ENCODE data around the gene APOBEC3F. TPM values are rescaled to one million over a fixed set of nuclear protein-coding genes. Genes with fewer than 3 reads are reported as not detected.
"Not testable (repeated sequence)": the region's sequence is repeated elsewhere in the genome, so short reads cannot be mapped to it uniquely, and the experiment has no call there.

Gene APOBEC3F
- polyA plus RNA-seq = 33.0 TPM

GRCh38 chr22:39040538-39041296 is at the start of gene APOBEC3F:
Gene APOBEC3F, plus strand, starts transcription at chr22:39040864. Its CDS starts 97 bp downstream, at chr22:39040961.
- not testable (repeated sequence) for H3K36me3 Mint-ChIP-seq, H3K9me3 Mint-ChIP-seq, H3K27me3 Mint-ChIP-seq
- Mint-ChIP-seq H3K27ac (peak within 1 kb of the TSS; percentile 83 to 97 (median 96)), H3K4me1 (peaks cover 14 to 28% (median 18%) of the 10 kb centered on the region in 3 donors), H3K4me3 (peak within 1 kb of the TSS; percentile 87 to 96 (median 94))

GRCh38 chr22:38992871-38993371 is 47.7 kb upstream of the APOBEC3F start:
- not testable (repeated sequence) for H3K36me3 Mint-ChIP-seq, H3K9me3 Mint-ChIP-seq
- peaks cover 11 to 27% (median 12%) of the 10 kb centered on the region in 3 donors for H3K4me1 Mint-ChIP-seq

GRCh38 chr22:38996105-38996504 is 44.6 kb upstream of the APOBEC3F start:
- H3K27ac Mint-ChIP-seq = no peak overlapping the region

More at GRCh38 chr22:38992871-38993371, 47.7 kb upstream of the APOBEC3F start:
- H3K27ac Mint-ChIP-seq, H3K27me3 Mint-ChIP-seq, H3K4me3 Mint-ChIP-seq: not testable (repeated sequence)

GRCh38 chr22:38997518-38997917 is 43.1 kb upstream of the APOBEC3F start:
- H3K4me3 Mint-ChIP-seq = no peak overlapping the region
- H3K27me3 Mint-ChIP-seq = peaks cover 14% of the 10 kb centered on the region
- peaks cover 3% of the 10 kb centered on the region for H3K36me3 Mint-ChIP-seq
- H3K4me1 Mint-ChIP-seq = peaks cover 0 to 15% (median 6%) of the 10 kb centered on the region in 3 donors
- no peak overlapping the region for H3K27ac Mint-ChIP-seq
- peaks cover 0 to 5% (median 4%) of the 10 kb centered on the region in 3 donors for H3K9me3 Mint-ChIP-seq

More at GRCh38 chr22:38996105-38996504, 44.6 kb upstream of the APOBEC3F start:
- Mint-ChIP-seq H3K4me3 (no peak overlapping the region), H3K9me3 (peaks cover 0 to 5% (median 4%) of the 10 kb centered on the region in 3 donors), H3K36me3 (peaks cover 3% of the 10 kb centered on the region), H3K4me1 (peaks cover 0 to 15% (median 6%) of the 10 kb centered on the region in 3 donors), H3K27me3 (peaks cover 14% of the 10 kb centered on the region)

- Mint-ChIP-seq H3K4me1 (peaks cover 9 to 19% (median 11%) of the 10 kb centered on the region in 3 donors), H3K9me3 (peaks cover 0 to 2% (median under 1%) of the 10 kb centered on the region in 3 donors), H3K27ac (peak overlapping the region; percentile 35 to 48 (median 39)), H3K27me3 (peaks cover 2% of the 10 kb centered on the region), H3K4me3 (peak overlapping the region in 1 of 4 donors; percentile 90), H3K36me3 (no peaks in the 10 kb centered on the region)
Observed at GRCh38 chr22:39003165-39003638, 37.5 kb upstream of the APOBEC3F start.

- Mint-ChIP-seq H3K27ac (peak overlapping the region in 1 of 3 donors; percentile 59), H3K27me3 (no peaks in the 10 kb centered on the region), H3K4me1 (peaks cover 9 to 22% (median 15%) of the 10 kb centered on the region in 3 donors), H3K9me3 (no peaks in the 10 kb centered on the region), H3K36me3 (no peaks in the 10 kb centered on the region), H3K4me3 (peak overlapping the region in 1 of 4 donors; percentile 45)
Observed at GRCh38 chr22:39007177-39007576, 33.5 kb upstream of the APOBEC3F start.

- H3K27ac Mint-ChIP-seq, H3K27me3 Mint-ChIP-seq, H3K9me3 Mint-ChIP-seq, H3K36me3 Mint-ChIP-seq: not testable (repeated sequence)
- peak overlapping the region in 1 of 4 donors; percentile 45 for H3K4me3 Mint-ChIP-seq
- H3K4me1 Mint-ChIP-seq = peaks cover 4 to 19% (median 15%) of the 10 kb centered on the region in 3 donors
Observed at GRCh38 chr22:39008271-39008850, 32.3 kb upstream of the APOBEC3F start.

- Mint-ChIP-seq H3K27ac (peak overlapping the region in 2 of 3 donors; percentile 67 to 76), H3K4me1 (peaks cover 12 to 28% (median 17%) of the 10 kb centered on the region in 3 donors), H3K9me3 (no peaks in the 10 kb centered on the region), H3K36me3 (no peaks in the 10 kb centered on the region), H3K4me3 (peak overlapping the region in 1 of 4 donors; percentile 11), H3K27me3 (no peaks in the 10 kb centered on the region)
Observed at GRCh38 chr22:39010946-39011345, 29.7 kb upstream of the APOBEC3F start.

GRCh38 chr22:39012533-39013511 is 27.8 kb upstream of the APOBEC3F start:
- Mint-ChIP-seq H3K4me3 (peak overlapping the region; percentile 49 to 87 (median 66)), H3K27ac (peak overlapping the region; percentile 21 to 93 (median 31)), H3K4me1 (peaks cover 16 to 25% (median 23%) of the 10 kb centered on the region in 3 donors), H3K27me3 (no peaks in the 10 kb centered on the region), H3K36me3 (peaks cover 3% of the 10 kb centered on the region), H3K9me3 (no peaks in the 10 kb centered on the region)

GRCh38 chr22:39013561-39013941 is 27.1 kb upstream of the APOBEC3F start:
- peaks cover 16 to 22% (median 18%) of the 10 kb centered on the region in 3 donors for H3K4me1 Mint-ChIP-seq
- H3K4me3 Mint-ChIP-seq = peak overlapping the region; percentile 96 to 99 (median 98)
- not testable (repeated sequence) for H3K9me3 Mint-ChIP-seq, H3K36me3 Mint-ChIP-seq, H3K27me3 Mint-ChIP-seq
- H3K27ac Mint-ChIP-seq = peak overlapping the region; percentile 76 to 95 (median 84)

GRCh38 chr22:39013942-39014722 is 26.5 kb upstream of the APOBEC3F start, which contains the start of gene APOBEC3C:
Gene APOBEC3C, plus strand, starts transcription at chr22:39014257. Its CDS starts 106 bp downstream, at chr22:39014363.
- peaks cover 3% of the 10 kb centered on the region for H3K36me3 Mint-ChIP-seq
- H3K27ac Mint-ChIP-seq = peak within 1 kb of the TSS; percentile 76 to 95 (median 84)
- no peaks in the 10 kb centered on the region for H3K9me3 Mint-ChIP-seq
- H3K4me1 Mint-ChIP-seq = peaks cover 16 to 22% (median 19%) of the 10 kb centered on the region in 3 donors
- no peaks in the 10 kb centered on the region for H3K27me3 Mint-ChIP-seq
- H3K4me3 Mint-ChIP-seq = peak within 1 kb of the TSS; percentile 96 to 99 (median 98)

GRCh38 chr22:39014723-39015121 is 25.9 kb upstream of the APOBEC3F start:
- H3K27ac Mint-ChIP-seq = peak overlapping the region; percentile 76 to 95 (median 84)
- H3K36me3 Mint-ChIP-seq, H3K9me3 Mint-ChIP-seq, H3K27me3 Mint-ChIP-seq: not testable (repeated sequence)
- H3K4me1 Mint-ChIP-seq = peaks cover 16 to 22% (median 22%) of the 10 kb centered on the region in 3 donors
- peak overlapping the region; percentile 96 to 99 (median 98) for H3K4me3 Mint-ChIP-seq

GRCh38 chr22:39016592-39016991 is 24.1 kb upstream of the APOBEC3F start:
- Mint-ChIP-seq H3K27ac (peak overlapping the region in 1 of 3 donors; percentile 16), H3K27me3 (no peaks in the 10 kb centered on the region), H3K4me3 (peak overlapping the region in 2 of 4 donors; percentile 63 to 67), H3K9me3 (no peaks in the 10 kb centered on the region), H3K4me1 (peaks cover 23 to 25% (median 24%) of the 10 kb centered on the region in 3 donors), H3K36me3 (peaks cover 6% of the 10 kb centered on the region)
